IPS DF 19.7 (cell line): ENCODE measurements around the gene TRIM9.

Experiments used
- DNase-seq: peaks from one replicate; pipeline ENCODE4 v3.0.0-alpha.2; 2013; ENCODE audit warnings: low read depth, low spot score

Gene TRIM9

GRCh38 chr14:51094901-51095853 is at the start of gene TRIM9:
Gene TRIM9, minus strand, starts transcription at chr14:51095105. Its CDS starts 166 bp downstream, at chr14:51094939.
- peak; percentile 92 for DNase-seq

GRCh38 chr14:51140856-51141255 is 46.0 kb upstream of the TRIM9 start:
- DNase-seq, result no peak

- DNase-seq, result no peak
These were observed 45.4 kb upstream of the TRIM9 start for GRCh38 chr14:51140338-51140737.

GRCh38 chr14:51139121-51139681 is 44.3 kb upstream of the TRIM9 start:
- no peak for DNase-seq

- DNase-seq, result peak; percentile 47
These were observed 43.6 kb upstream of the TRIM9 start for GRCh38 chr14:51138404-51139103.

- no peak for DNase-seq
These were observed 36.6 kb upstream of the TRIM9 start for GRCh38 chr14:51131516-51131915.

- DNase-seq, result no peak
These were observed 34.2 kb upstream of the TRIM9 start for GRCh38 chr14:51129130-51129529.

- no peak for DNase-seq
These were observed 29.1 kb upstream of the TRIM9 start for GRCh38 chr14:51124029-51124428.

GRCh38 chr14:51121096-51121495 is 26.2 kb upstream of the TRIM9 start:
- DNase-seq, result no peak

- DNase-seq, result no peak
These were observed 24.6 kb upstream of the TRIM9 start for GRCh38 chr14:51119411-51120051.

- no peak for DNase-seq
These were observed 24.1 kb upstream of the TRIM9 start for GRCh38 chr14:51118993-51119392.

- no peak for DNase-seq
These were observed 22.7 kb upstream of the TRIM9 start for GRCh38 chr14:51117593-51117992.

GRCh38 chr14:51116682-51117081 is 21.8 kb upstream of the TRIM9 start:
- DNase-seq, result no peak

GRCh38 chr14:51109651-51110050 is 14.7 kb upstream of the TRIM9 start:
- no peak for DNase-seq

GRCh38 chr14:51107801-51108200 is 12.9 kb upstream of the TRIM9 start:
- no peak for DNase-seq

- DNase-seq, result no peak
These were observed 9.6 kb upstream of the TRIM9 start for GRCh38 chr14:51104467-51104866.

- DNase-seq, result no peak
These were observed 2.4 kb upstream of the TRIM9 start for GRCh38 chr14:51097287-51097686.

- no peak for DNase-seq
These were observed 2.0 kb upstream of the TRIM9 start for GRCh38 chr14:51096870-51097269.

GRCh38 chr14:51095854-51096823 is 1.2 kb upstream of the TRIM9 start:
- DNase-seq, result no peak

GRCh38 chr14:51094282-51094821 is 553 bp downstream of the TRIM9 start:
- DNase-seq, result no peak
